AG09309 (cell line): ENCODE results near the gene HPGD.

ENCODE experiments used
- DNase-seq: peaks from one replicate; pipeline ENCODE4 v3.0.0-alpha.2; 2010; ENCODE audit warnings: low read depth
- H3K4me3 ChIP-seq: 2 replicates; pipeline ENCODE4 v1.5.1; 2011; ENCODE audit warnings: mild to moderate bottlenecking, low read depth, low read length, moderate library complexity; ENCODE audit not compliant: control insufficient read depth
- CTCF ChIP-seq: IDR thresholded peaks from 2 replicates; pipeline ENCODE4 v1.5.1; 2011; ENCODE audit warnings: mild to moderate bottlenecking, low read depth, low read length, inconsistent platforms; ENCODE audit not compliant: insufficient read depth, control insufficient read depth; ENCODE audit errors: missing control alignments

Gene HPGD

GRCh38 chr4:174554231-174554728 lies 32.0 kb upstream of the HPGD start:
- no peak for DNase-seq
- H3K4me3 ChIP-seq: no peak overlapping the region
- no peak for TF ChIP-seq CTCF

- no peak overlapping the region for H3K4me3 ChIP-seq
- peak; percentile 61 for DNase-seq
- TF ChIP-seq CTCF: no peak
These were observed 31.5 kb upstream of the HPGD start for GRCh38 chr4:174553828-174554227.

GRCh38 chr4:174553031-174553430 lies 30.7 kb upstream of the HPGD start:
- TF ChIP-seq CTCF: no peak
- DNase-seq: no peak
- H3K4me3 ChIP-seq: no peak overlapping the region

GRCh38 chr4:174550541-174550940 lies 28.3 kb upstream of the HPGD start:
- H3K4me3 ChIP-seq: no peak overlapping the region
- no peak for DNase-seq
- no peak for TF ChIP-seq CTCF

- no peak for DNase-seq
- no peak overlapping the region for H3K4me3 ChIP-seq
- TF ChIP-seq CTCF: no peak
These were observed 27.4 kb upstream of the HPGD start for GRCh38 chr4:174549721-174550120.

GRCh38 chr4:174545268-174545667 lies 23.0 kb upstream of the HPGD start:
- no peak for DNase-seq
- no peak for TF ChIP-seq CTCF
- H3K4me3 ChIP-seq: no peak overlapping the region

GRCh38 chr4:174544496-174544895 lies 22.2 kb upstream of the HPGD start:
- TF ChIP-seq CTCF: no peak
- H3K4me3 ChIP-seq: no peak overlapping the region
- DNase-seq: no peak
